Hepatocyte (in vitro differentiated cells): ENCODE measurements around the gene RBBP5. TPM values are rescaled to one million over a fixed set of nuclear protein-coding genes. Genes with fewer than 3 reads are reported as not detected.
A peak's percentile ranks its signal among the peaks of the same experiment; 100 is the strongest.

ENCODE experiments used
- DNase-seq: peaks from one replicate; pipeline ENCODE4 v3.0.0-alpha.2; 2016; ENCODE audit warnings: low spot score
- H2AFZ ChIP-seq: fragments of 200-600 bp; sonication (generic); 2 replicates; pipeline ENCODE4 v1.6.0; 2016; ENCODE audit warnings: antibody characterized with exemption, mild to moderate bottlenecking
- H3K27ac ChIP-seq: fragments of 200-600 bp; sonication (generic); 2 replicates; pipeline ENCODE4 v1.5.1; 2016; ENCODE audit warnings: mild to moderate bottlenecking
- H3K27me3 ChIP-seq: fragments of 200-600 bp; sonication (generic); 2 replicates; pipeline ENCODE4 v1.6.1; 2016
- H3K36me3 ChIP-seq: fragments of 200-600 bp; sonication (generic); replicated peaks from 2 replicates; pipeline ENCODE4 v1.5.1; 2016; ENCODE audit warnings: low read depth; ENCODE audit not compliant: insufficient read depth
- H3K4me1 ChIP-seq: fragments of 200-600 bp; sonication (generic); 2 replicates; pipeline ENCODE4 v1.5.1; 2016; ENCODE audit warnings: mild to moderate bottlenecking, moderate library complexity; ENCODE audit not compliant: insufficient read depth
- H3K4me2 ChIP-seq: fragments of 200-600 bp; sonication (generic); 2 replicates; pipeline ENCODE4 v1.6.0; 2016
- H3K4me3 ChIP-seq: fragments of 200-600 bp; sonication (generic); 2 replicates; pipeline ENCODE4 v1.5.1; 2016; ENCODE audit warnings: mild to moderate bottlenecking
- H3K79me2 ChIP-seq: fragments of 200-600 bp; sonication (generic); 2 replicates; pipeline ENCODE4 v1.6.0; 2017; ENCODE audit warnings: mild to moderate bottlenecking
- H3K9me2 ChIP-seq: fragments of 200-600 bp; sonication (generic); replicated peaks from 2 replicates; pipeline ENCODE4 v1.6.0; 2017; ENCODE audit warnings: mild to moderate bottlenecking; ENCODE audit not compliant: insufficient read depth
- H3K9me3 ChIP-seq: fragments of 200-600 bp; sonication (generic); 2 replicates; pipeline ENCODE4 v1.5.1; 2016; ENCODE audit warnings: low read depth, mild to moderate bottlenecking
- H4K20me1 ChIP-seq: fragments of 200-600 bp; sonication (generic); 2 replicates; pipeline ENCODE4 v1.6.0; 2016; ENCODE audit warnings: mild to moderate bottlenecking; ENCODE audit not compliant: insufficient read depth, poor library complexity, severe bottlenecking
- EZH2 ChIP-seq: fragments of 200-600 bp; sonication (generic); IDR thresholded peaks from 2 replicates; pipeline ENCODE4 v1.6.1; 2016; ENCODE audit warnings: antibody characterized with exemption, mild to moderate bottlenecking, borderline replicate concordance
- EZH2phosphoT487 ChIP-seq: fragments of 200-600 bp; sonication (generic); IDR thresholded peaks from one replicate; pipeline ENCODE4 v1.6.1; 2018; ENCODE audit warnings: antibody characterized with exemption, mild to moderate bottlenecking, low read depth, moderate library complexity; ENCODE audit not compliant: unreplicated experiment, severe bottlenecking
- WGBS: methylation state at CpG from one replicate; pipeline ENCODE4 v1.1.6; 2016; ENCODE audit warnings: low lambda C conversion rate; ENCODE audit errors: missing lambda C conversion rate; 5-methylcytosine and 5-hydroxymethylcytosine counted together
- polyA plus RNA-seq: library from polyadenylated mRNA; unstranded; fragments of >200 nt; fragmentation: Nextera tagmentation; extraction: Ambion mirVana; gene quantifications from 2 replicates; pipeline ENCODE4 v1.2.1, GENCODE V29; 2016
- total RNA-seq: library from RNA; depleted of rRNA; stranded (reverse); fragments of >200 nt; gene quantifications from 2 replicates; pipeline ENCODE4 v1.2.3, GENCODE V29; 2014
- TF ChIP-seq, protein P1 (sequence below): fragments of 200-600 bp; sonication (generic); IDR thresholded peaks from 2 replicates; pipeline ENCODE4 v1.5.1; 2016; ENCODE audit warnings: antibody characterized with exemption, mild to moderate bottlenecking; ENCODE audit not compliant: poor library complexity

Gene RBBP5
- total and polyA plus RNA-seq, 2 experiments from 2014 or later: 9.0 to 15.3 TPM

DNA sequence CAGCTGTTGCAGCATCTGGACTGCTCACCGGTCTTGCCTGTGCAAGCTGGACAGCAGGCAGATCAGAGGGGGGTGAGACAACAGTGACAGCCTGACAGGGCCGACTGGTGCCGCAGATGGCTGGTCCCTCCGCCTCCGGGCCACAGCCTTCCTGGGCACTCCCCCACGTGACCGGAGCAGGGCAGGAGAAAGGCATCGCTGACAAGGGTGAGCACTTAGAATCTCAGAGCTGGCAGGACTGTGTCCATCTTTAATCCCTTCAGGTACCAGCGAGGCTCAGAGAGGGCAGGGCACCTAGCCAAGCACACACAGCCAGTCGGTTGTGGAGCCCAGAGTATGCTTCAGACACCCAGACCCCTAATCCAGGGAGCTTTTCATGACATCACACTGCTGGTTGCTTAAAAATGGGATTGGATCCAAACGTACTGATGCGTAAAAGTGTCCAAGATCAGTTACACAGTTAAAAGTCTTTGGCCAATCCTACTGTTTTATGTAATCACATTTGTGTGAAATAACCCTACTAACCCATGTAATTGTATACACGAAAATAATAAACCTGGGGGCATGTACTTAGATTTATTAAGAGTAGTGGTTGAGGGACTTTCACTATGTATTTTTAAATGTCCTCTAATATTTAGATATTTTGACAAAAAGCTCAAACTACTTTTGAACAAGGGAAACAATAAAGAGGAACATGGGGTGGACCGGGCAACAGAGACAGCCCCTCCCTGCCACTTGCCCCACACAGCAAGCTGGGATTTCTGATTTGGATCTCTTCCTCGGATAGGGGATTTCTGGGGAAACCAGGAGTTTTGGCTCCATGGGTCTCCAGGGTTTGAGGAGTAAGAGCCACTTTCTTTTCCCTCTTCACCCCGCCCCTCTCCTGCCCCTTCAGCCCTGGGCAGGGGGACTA, 79.5 kb downstream of the RBBP5 start:
- no peak overlapping the region for H3K27ac ChIP-seq
- TF ChIP-seq EZH2phosphoT487 (no peak), EZH2 (no peak)
- TF ChIP-seq, protein P1, sequence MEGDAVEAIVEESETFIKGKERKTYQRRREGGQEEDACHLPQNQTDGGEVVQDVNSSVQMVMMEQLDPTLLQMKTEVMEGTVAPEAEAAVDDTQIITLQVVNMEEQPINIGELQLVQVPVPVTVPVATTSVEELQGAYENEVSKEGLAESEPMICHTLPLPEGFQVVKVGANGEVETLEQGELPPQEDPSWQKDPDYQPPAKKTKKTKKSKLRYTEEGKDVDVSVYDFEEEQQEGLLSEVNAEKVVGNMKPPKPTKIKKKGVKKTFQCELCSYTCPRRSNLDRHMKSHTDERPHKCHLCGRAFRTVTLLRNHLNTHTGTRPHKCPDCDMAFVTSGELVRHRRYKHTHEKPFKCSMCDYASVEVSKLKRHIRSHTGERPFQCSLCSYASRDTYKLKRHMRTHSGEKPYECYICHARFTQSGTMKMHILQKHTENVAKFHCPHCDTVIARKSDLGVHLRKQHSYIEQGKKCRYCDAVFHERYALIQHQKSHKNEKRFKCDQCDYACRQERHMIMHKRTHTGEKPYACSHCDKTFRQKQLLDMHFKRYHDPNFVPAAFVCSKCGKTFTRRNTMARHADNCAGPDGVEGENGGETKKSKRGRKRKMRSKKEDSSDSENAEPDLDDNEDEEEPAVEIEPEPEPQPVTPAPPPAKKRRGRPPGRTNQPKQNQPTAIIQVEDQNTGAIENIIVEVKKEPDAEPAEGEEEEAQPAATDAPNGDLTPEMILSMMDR: no peak
- H3K9me3 ChIP-seq: no peaks in the 10 kb centered on the region
- no peaks in the 10 kb centered on the region for H3K36me3 ChIP-seq
- no peak overlapping the region for H2AFZ ChIP-seq
- no peaks in the 10 kb centered on the region for H3K9me2 ChIP-seq
- no peak for DNase-seq
- peak overlapping the region; percentile 62 for H3K4me2 ChIP-seq
- WGBS: 79% methylated on average over 15 of the region's 16 CpGs
- no peaks in the 10 kb centered on the region for H3K79me2 ChIP-seq
- no peaks in the 10 kb centered on the region for H3K4me1 ChIP-seq
- peaks cover 69% of the 10 kb centered on the region for H3K27me3 ChIP-seq
- no peak overlapping the region for H3K4me3 ChIP-seq
- H4K20me1 ChIP-seq: no peaks in the 10 kb centered on the region

DNA sequence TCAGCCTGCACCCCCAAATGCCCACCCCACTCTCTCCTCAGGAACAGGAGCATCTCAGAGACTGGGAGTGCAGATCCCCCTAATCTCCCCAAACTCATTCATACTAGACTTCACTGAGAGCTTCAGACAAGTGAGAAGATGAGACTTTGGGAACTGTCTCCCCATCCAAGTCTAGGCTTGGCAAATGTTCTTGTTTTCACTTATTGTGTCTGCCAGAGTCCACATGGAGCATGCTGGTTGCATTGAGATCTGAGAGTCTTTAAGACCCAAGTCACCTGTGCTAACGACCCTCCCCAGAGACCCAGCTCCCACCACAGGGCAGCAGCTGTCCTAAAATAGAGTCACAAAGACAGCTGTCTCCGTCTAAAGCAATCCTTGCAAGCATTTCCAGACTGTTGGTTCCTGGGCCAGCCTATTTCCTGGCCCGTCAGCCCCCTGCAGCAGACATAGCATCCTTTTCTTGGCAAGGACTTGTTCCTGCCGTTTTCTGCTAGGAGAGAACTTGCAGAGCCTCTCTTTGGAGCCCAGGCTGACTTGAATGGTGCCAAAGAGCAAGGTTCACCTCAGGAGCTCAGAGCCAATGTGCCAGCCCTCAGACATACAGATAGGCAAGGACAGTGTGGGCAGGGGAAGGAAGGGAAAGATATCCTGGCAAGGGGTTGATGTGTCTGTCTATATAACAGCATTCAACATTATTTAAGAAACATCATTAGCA, 80.6 kb downstream of the RBBP5 start:
- Histone ChIP-seq H3K36me3 (no peaks in the 10 kb centered on the region), H2AFZ (no peak overlapping the region), H3K27ac (no peak overlapping the region), H3K27me3 (peaks cover 60% of the 10 kb centered on the region), H3K9me3 (no peaks in the 10 kb centered on the region), H3K79me2 (no peaks in the 10 kb centered on the region), H3K9me2 (no peaks in the 10 kb centered on the region), H3K4me1 (no peaks in the 10 kb centered on the region), H4K20me1 (no peaks in the 10 kb centered on the region), H3K4me3 (no peak overlapping the region), H3K4me2 (no peak overlapping the region)
- WGBS: 65% methylated on average over 4 of the region's 4 CpGs
- TF ChIP-seq EZH2phosphoT487 (no peak), EZH2 (no peak)
- TF ChIP-seq, protein P1: no peak
- no peak for DNase-seq

DNA sequence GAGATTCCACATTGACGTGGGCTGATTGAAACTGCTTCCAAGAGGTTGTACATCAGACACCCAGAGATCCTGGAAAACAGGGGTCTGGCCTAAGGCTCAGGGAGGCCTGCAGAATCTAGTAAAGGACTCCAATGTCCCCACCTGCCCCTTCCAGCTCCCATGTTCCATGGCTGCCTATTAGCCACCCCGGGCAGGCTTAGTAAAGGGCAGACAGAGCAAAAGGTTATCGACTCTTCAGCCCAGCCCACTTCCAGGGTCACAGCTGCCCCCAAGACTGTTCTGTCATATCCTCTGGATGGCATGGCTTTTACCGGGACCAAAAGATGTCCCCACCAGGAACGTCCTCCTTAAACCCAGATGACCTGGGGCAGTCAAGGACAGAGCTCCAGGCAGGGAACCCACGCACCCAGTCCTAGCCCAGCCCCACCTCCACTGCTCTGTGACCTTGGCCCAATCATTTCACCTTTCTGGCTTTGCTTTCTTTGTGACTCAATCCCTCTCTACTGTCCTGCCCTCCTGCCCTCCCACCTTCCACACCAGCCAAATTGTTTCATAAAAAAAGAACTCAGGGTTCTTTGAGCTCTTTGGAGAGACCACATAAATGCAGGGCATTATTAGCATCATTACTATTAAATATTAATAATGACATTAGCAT, 83.5 kb downstream of the RBBP5 start:
- H3K27ac ChIP-seq: no peak overlapping the region
- DNase-seq: no peak
- no peaks in the 10 kb centered on the region for H3K4me1 ChIP-seq
- no peak overlapping the region for H3K4me3 ChIP-seq
- no peaks in the 10 kb centered on the region for H3K79me2 ChIP-seq
- no peak overlapping the region for H3K4me2 ChIP-seq
- H4K20me1 ChIP-seq: no peaks in the 10 kb centered on the region
- 83% methylated on average over 6 of the region's 6 CpGs for WGBS
- no peak overlapping the region for H2AFZ ChIP-seq
- peaks cover 31% of the 10 kb centered on the region for H3K27me3 ChIP-seq
- no peaks in the 10 kb centered on the region for H3K9me2 ChIP-seq
- H3K9me3 ChIP-seq: no peaks in the 10 kb centered on the region
- TF ChIP-seq EZH2phosphoT487 (no peak), EZH2 (no peak)
- TF ChIP-seq, protein P1: no peak
- H3K36me3 ChIP-seq: no peaks in the 10 kb centered on the region
